Glomerular endothelial cell (primary cell): ENCODE data around the gene SLC26A1. TPM values are rescaled to one million over a fixed set of nuclear protein-coding genes. Genes with fewer than 3 reads are reported as not detected.

Experiments used
- DNase-seq: peaks from one replicate; pipeline ENCODE4 v3.0.0-alpha.2; 2011; ENCODE audit warnings: low read depth, low spot score; ENCODE audit errors: extremely low read depth
- total RNA-seq: library from RNA; depleted of rRNA; stranded (reverse); fragments of >200 nt; gene quantifications from 2 replicates; pipeline ENCODE4 v1.2.3, GENCODE V29; 2015

The SLC26A1 gene
- total RNA-seq, 1 donor from 2014 or later: 0.41 TPM

- DNase-seq: no peak
These were observed 36.5 kb downstream of the SLC26A1 start for GRCh38 chr4:956531-957230.

GRCh38 chr4:955931-956381 is 37.2 kb downstream of the SLC26A1 start:
- DNase-seq: no peak

GRCh38 chr4:955161-955921 is 37.9 kb downstream of the SLC26A1 start:
- no peak for DNase-seq

- no peak for DNase-seq
These were observed 38.8 kb downstream of the SLC26A1 start for GRCh38 chr4:954211-955020.

GRCh38 chr4:953574-953915 is 39.7 kb downstream of the SLC26A1 start:
- no peak for DNase-seq

- no peak for DNase-seq
These were observed 40.2 kb downstream of the SLC26A1 start for GRCh38 chr4:952881-953573.

GRCh38 chr4:951594-952468 is 41.4 kb downstream of the SLC26A1 start:
- no peak for DNase-seq

GRCh38 chr4:951186-951585 is 42.0 kb downstream of the SLC26A1 start:
- no peak for DNase-seq

GRCh38 chr4:950136-951020 is 42.8 kb downstream of the SLC26A1 start:
- DNase-seq: no peak

- DNase-seq: no peak
These were observed 43.5 kb downstream of the SLC26A1 start for GRCh38 chr4:949656-950055.

- no peak for DNase-seq
These were observed 44.3 kb downstream of the SLC26A1 start for GRCh38 chr4:948936-949300.

GRCh38 chr4:948101-948935 is 44.9 kb downstream of the SLC26A1 start:
- no peak for DNase-seq

GRCh38 chr4:947491-947971 is 45.7 kb downstream of the SLC26A1 start:
- no peak for DNase-seq

- no peak for DNase-seq
These were observed 46.4 kb downstream of the SLC26A1 start for GRCh38 chr4:946517-947471.

- no peak for DNase-seq
These were observed 47.1 kb downstream of the SLC26A1 start for GRCh38 chr4:946103-946450.

GRCh38 chr4:945274-946102 is 47.7 kb downstream of the SLC26A1 start:
- DNase-seq: no peak
